HEK293 (cell line): ENCODE data around the gene DDX52.
"Not testable (repeated sequence)": the region's sequence is repeated elsewhere in the genome, so short reads cannot be mapped to it uniquely, and the experiment has no call there.

ENCODE experiments used
- CTCF ChIA-PET: fragments of 350-600 bp; formaldehyde crosslinking; extraction: SDS; loops from one replicate; lab custom pipeline; 2021; ENCODE audit warnings: antibody characterized with exemption; lab: Yijun Ruan, JAX
- POLR2A ChIA-PET: fragments of 300-600 bp; formaldehyde crosslinking; extraction: SDS; loops from one replicate; lab custom pipeline; 2020; ENCODE audit warnings: antibody characterized with exemption, inconsistent platforms; lab: Yijun Ruan, JAX
- H3K27ac ChIP-seq: fragments of 200-500 bp; sonication (Bioruptor generic); 2 replicates; pipeline ENCODE4 v1.5.1; 2014; ENCODE audit warnings: low read depth, low read length, control low read depth, inconsistent platforms; ENCODE audit errors: extremely low read depth
- H3K36me3 ChIP-seq, 2 experiments: fragments of 200-500 bp in 1 of 2; sonication (Bioruptor generic) in 1 of 2; 1 replicate in 1 of 2; 2 replicates in 1 of 2; pipeline ENCODE4 v1.5.1; 2014 to 2017; ENCODE audit warnings: inconsistent platforms in 2 of 2, low read length in 2 of 2; ENCODE audit not compliant: control insufficient read depth in 2 of 2, insufficient read depth in 1 of 2
- H3K4me1 ChIP-seq: fragments of 200-500 bp; sonication (Bioruptor generic); 2 replicates; pipeline ENCODE4 v1.5.1; 2014; ENCODE audit warnings: mild to moderate bottlenecking, low read length, inconsistent platforms; ENCODE audit not compliant: control insufficient read depth, insufficient read depth
- H3K4me3 ChIP-seq: 2 replicates; pipeline ENCODE4 v1.5.1; 2011; ENCODE audit warnings: low read depth, mild to moderate bottlenecking, control low read depth, low read length, moderate library complexity
- H3K9me3 ChIP-seq: fragments of 200-500 bp; sonication (Bioruptor generic); 2 replicates; pipeline ENCODE4 v1.5.1; 2014; ENCODE audit warnings: low read depth, low read length, inconsistent platforms; ENCODE audit not compliant: control insufficient read depth, insufficient read depth
- TRIM28 ChIP-seq: IDR thresholded peaks from 2 replicates; pipeline ENCODE4 v1.6.1; 2011; ENCODE audit warnings: low read length, control low read depth, borderline replicate concordance
- ZBTB7A ChIP-seq: fragments of 450-650 bp; formaldehyde crosslinking; IDR thresholded peaks from 2 replicates; pipeline ENCODE4 v1.5.1; 2016; ENCODE audit warnings: low read depth, missing biosample characterization, missing genetic modification characterization
- ZNF114 ChIP-seq: fragments of 450-650 bp; formaldehyde crosslinking; IDR thresholded peaks from 2 replicates; pipeline ENCODE4 v1.5.0; 2017; ENCODE audit warnings: missing biosample characterization, missing genetic modification characterization
- ZNF121 ChIP-seq: fragments of 450-650 bp; formaldehyde crosslinking; IDR thresholded peaks from 2 replicates; pipeline ENCODE4 v1.5.1; 2016; ENCODE audit warnings: missing biosample characterization, missing genetic modification characterization
- ZNF175 ChIP-seq: fragments of 450-650 bp; formaldehyde crosslinking; IDR thresholded peaks from 2 replicates; pipeline ENCODE4 v1.5.1; 2016; ENCODE audit warnings: missing biosample characterization, missing genetic modification characterization
- ZNF214 ChIP-seq: fragments of 450-650 bp; formaldehyde crosslinking; IDR thresholded peaks from 2 replicates; pipeline ENCODE4 v1.5.1; 2017; ENCODE audit warnings: missing biosample characterization, mild to moderate bottlenecking, missing genetic modification characterization, borderline replicate concordance
- ZNF24 ChIP-seq: fragments of 450-650 bp; formaldehyde crosslinking; IDR thresholded peaks from 2 replicates; pipeline ENCODE4 v1.5.1; 2016; ENCODE audit warnings: missing biosample characterization, missing genetic modification characterization
- ZNF311 ChIP-seq: fragments of 450-650 bp; formaldehyde crosslinking; IDR thresholded peaks from 2 replicates; pipeline ENCODE4 v1.5.1; 2017; ENCODE audit warnings: missing biosample characterization, missing genetic modification characterization, borderline replicate concordance
- ZNF335 ChIP-seq: fragments of 450-650 bp; formaldehyde crosslinking; conservative IDR thresholded peaks from 2 replicates; pipeline ENCODE4 v1.5.1; 2016; ENCODE audit warnings: missing biosample characterization, missing genetic modification characterization
- ZNF549 ChIP-seq: fragments of 450-650 bp; IDR thresholded peaks from 2 replicates; pipeline ENCODE4 v1.5.1; 2018; ENCODE audit warnings: missing biosample characterization, missing genetic modification characterization, mild to moderate bottlenecking, inconsistent platforms, moderate library complexity
- ZNF843 ChIP-seq: fragments of 450-650 bp; formaldehyde crosslinking; IDR thresholded peaks from 2 replicates; pipeline ENCODE4 v1.5.1; 2016; ENCODE audit warnings: missing biosample characterization, missing genetic modification characterization
- TF ChIP-seq, protein P1 (sequence below): fragments of 450-650 bp; formaldehyde crosslinking; IDR thresholded peaks from 2 replicates; pipeline ENCODE4 v1.5.1; 2016; ENCODE audit warnings: missing biosample characterization, missing genetic modification characterization
- TF ChIP-seq, protein P2 (sequence below): fragments of 450-650 bp; formaldehyde crosslinking; IDR thresholded peaks from 2 replicates; pipeline ENCODE4 v1.5.1; 2016; ENCODE audit warnings: missing biosample characterization, missing genetic modification characterization
- TF ChIP-seq, protein P3 (sequence below): fragments of 450-650 bp; formaldehyde crosslinking; conservative IDR thresholded peaks from 2 replicates; pipeline ENCODE4 v1.5.1; 2016; ENCODE audit warnings: low read depth, missing biosample characterization, missing genetic modification characterization
- TF ChIP-seq, protein P4 (sequence below): fragments of 450-650 bp; IDR thresholded peaks from 2 replicates; pipeline ENCODE4 v1.5.1; 2018; ENCODE audit warnings: missing biosample characterization, missing genetic modification characterization
- TF ChIP-seq, protein P5 (sequence below): fragments of 450-650 bp; formaldehyde crosslinking; IDR thresholded peaks from 2 replicates; pipeline ENCODE4 v1.5.1; 2016; ENCODE audit warnings: missing biosample characterization, missing genetic modification characterization
- TF ChIP-seq, protein P6 (sequence below): fragments of 450-650 bp; formaldehyde crosslinking; IDR thresholded peaks from 2 replicates; pipeline ENCODE4 v1.5.1; 2016; ENCODE audit warnings: missing biosample characterization, missing genetic modification characterization

Gene DDX52

DNA sequence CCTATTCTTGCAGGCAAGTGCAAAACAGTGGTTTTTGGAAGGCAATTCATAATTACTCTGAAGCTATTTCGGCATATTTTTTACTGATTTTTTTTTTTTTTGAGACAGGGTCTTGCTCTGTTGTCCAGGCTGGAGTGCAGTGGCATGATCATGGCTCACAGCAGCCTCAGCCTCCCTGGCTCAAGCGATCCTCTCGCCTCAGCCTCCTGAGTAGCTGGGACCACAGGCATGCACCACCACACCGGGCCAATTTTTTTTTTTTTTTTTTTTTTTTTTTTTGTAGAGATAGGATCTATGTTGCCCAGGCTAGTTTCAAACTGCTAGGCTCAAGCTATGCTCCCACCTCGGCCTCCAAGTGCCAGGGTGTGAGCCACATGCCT is 33.2 kb downstream of the DDX52 start:
- Histone ChIP-seq H3K4me3 (peak overlapping the region; percentile 39), H3K36me3 (peaks cover 19 to 34% of the 10 kb centered on the region in 2 experiments), H3K27ac (peak overlapping the region; percentile 59)
- not testable (repeated sequence) for H3K4me1 ChIP-seq, H3K9me3 ChIP-seq
- TF ChIP-seq ZNF335: peak; percentile 34; the same call in 1 of the 2 replicates
- peak; percentile 91 for TF ChIP-seq ZNF121 (tag by site-specific recombination)
- TF ChIP-seq, protein P1, sequence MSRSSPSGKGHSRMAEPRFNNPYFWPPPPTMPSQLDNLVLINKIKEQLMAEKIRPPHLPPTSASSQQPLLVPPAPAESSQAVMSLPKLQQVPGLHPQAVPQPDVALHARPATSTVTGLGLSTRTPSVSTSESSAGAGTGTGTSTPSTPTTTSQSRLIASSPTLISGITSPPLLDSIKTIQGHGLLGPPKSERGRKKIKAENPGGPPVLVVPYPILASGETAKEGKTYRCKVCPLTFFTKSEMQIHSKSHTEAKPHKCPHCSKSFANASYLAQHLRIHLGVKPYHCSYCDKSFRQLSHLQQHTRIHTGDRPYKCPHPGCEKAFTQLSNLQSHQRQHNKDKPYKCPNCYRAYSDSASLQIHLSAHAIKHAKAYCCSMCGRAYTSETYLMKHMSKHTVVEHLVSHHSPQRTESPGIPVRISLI (tag by site-specific recombination): peak; percentile 99
- ChIA-PET CTCF (interaction anchor here (0.5 to 3.1 kb wide), 13 partner anchors 9 to 1315 kb away, joined by 3 to 13 read pairs (median 4); partner anchors contain the start of gene LASP1NB), POLR2A (interaction anchor here (0.9 to 2.7 kb wide), 14 partner anchors 10 to 252 kb away, joined by 3 to 11 read pairs (median 5); partner anchors contain the start of gene DDX52)

DNA sequence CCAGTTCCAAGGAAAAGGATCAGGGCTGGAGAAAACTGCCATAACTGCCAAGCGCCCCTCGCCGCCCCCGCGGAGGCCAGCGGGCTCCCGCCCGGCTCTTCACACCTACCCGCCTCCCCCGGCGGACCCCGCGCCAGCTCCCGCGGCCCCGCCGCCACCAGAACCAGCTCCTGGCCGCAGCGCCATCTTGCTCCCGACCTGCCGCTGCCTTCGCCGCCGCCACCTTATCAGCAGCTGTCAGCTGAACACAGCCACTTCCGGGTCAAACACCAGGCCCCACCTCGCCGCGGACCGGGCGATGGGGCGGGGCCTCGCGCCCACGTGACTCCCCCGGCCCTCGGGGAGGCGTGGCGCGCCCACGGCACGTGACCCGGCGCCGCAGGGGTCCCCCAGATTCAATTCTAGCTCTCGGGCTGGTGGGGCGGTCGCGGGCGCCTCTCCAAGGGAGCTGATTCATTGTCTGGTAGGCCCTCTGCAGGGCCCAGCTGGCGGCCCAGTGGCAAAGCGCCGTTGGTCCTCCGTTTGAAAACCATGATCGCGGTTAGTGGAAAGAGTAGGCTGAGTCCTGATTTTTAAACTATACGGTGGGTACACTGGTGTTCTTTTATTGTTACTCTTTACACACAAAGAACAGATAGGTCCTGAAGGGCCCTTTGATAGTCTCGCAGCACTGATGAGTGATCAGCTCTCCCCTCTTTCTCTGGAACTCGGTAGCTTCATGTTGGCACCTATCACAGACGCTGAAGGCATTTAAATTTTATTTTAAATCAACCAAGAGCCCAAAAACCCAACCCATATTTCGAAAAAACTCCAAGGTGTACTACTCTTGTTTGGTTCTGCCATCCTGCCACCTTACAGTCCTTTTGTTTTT is 33.8 kb downstream of the DDX52 start, which contains the start of gene SYNRG:
SYNRG (minus strand) TSS at position 249 of the 871 bp plus-strand sequence; CDS start at position 186, 63 bp downstream.
- Histone ChIP-seq H3K4me3 (peak within 1 kb of the TSS; percentile 74), H3K4me1 (peaks cover 7% of the 10 kb centered on the region; the same call in 1 of the 2 replicates), H3K27ac (peak within 1 kb of the TSS; percentile 77), H3K36me3 (peaks cover 12 to 28% of the 10 kb centered on the region in 2 experiments), H3K9me3 (no peaks in the 10 kb centered on the region)
- ChIA-PET CTCF (interaction anchor here (0.6 to 3.1 kb wide), 19 partner anchors 9 to 1316 kb away, joined by 3 to 13 read pairs (median 4); partner anchors contain the start of gene LASP1NB), POLR2A (interaction anchor here (0.6 to 2.7 kb wide), 18 partner anchors 10 to 671 kb away, joined by 3 to 11 read pairs (median 4); partner anchors contain the start of gene DDX52)
- TF ChIP-seq ZNF24 (no peak), ZBTB7A (tag by site-specific recombination) (no peak), TRIM28 (no peak), ZNF114 (tag by site-specific recombination) (no peak), ZNF175 (tag by site-specific recombination) (no peak), ZNF214 (tag by site-specific recombination) (no peak), ZNF843 (tag by site-specific recombination) (no peak; the same call in 1 of the 2 replicates), ZNF549 (tag by site-specific recombination) (no peak), ZNF311 (tag by site-specific recombination) (no peak)
- TF ChIP-seq, protein P2, sequence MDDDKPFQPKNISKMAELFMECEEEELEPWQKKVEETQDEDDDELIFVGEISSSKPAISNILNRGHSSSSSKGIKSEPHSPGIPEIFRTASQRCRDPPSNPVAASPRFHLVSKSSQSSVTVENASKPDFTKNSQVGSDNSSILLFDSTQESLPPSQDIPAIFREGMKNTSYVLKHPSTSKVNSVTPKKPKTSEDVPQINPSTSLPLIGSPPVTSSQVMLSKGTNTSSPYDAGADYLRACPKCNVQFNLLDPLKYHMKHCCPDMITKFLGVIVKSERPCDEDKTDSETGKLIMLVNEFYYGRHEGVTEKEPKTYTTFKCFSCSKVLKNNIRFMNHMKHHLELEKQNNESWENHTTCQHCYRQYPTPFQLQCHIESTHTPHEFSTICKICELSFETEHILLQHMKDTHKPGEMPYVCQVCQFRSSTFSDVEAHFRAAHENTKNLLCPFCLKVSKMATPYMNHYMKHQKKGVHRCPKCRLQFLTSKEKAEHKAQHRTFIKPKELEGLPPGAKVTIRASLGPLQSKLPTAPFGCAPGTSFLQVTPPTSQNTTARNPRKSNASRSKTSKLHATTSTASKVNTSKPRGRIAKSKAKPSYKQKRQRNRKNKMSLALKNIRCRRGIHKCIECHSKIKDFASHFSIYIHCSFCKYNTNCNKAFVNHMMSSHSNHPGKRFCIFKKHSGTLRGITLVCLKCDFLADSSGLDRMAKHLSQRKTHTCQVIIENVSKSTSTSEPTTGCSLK (tag by site-specific recombination): no peak
- TF ChIP-seq, protein P3, sequence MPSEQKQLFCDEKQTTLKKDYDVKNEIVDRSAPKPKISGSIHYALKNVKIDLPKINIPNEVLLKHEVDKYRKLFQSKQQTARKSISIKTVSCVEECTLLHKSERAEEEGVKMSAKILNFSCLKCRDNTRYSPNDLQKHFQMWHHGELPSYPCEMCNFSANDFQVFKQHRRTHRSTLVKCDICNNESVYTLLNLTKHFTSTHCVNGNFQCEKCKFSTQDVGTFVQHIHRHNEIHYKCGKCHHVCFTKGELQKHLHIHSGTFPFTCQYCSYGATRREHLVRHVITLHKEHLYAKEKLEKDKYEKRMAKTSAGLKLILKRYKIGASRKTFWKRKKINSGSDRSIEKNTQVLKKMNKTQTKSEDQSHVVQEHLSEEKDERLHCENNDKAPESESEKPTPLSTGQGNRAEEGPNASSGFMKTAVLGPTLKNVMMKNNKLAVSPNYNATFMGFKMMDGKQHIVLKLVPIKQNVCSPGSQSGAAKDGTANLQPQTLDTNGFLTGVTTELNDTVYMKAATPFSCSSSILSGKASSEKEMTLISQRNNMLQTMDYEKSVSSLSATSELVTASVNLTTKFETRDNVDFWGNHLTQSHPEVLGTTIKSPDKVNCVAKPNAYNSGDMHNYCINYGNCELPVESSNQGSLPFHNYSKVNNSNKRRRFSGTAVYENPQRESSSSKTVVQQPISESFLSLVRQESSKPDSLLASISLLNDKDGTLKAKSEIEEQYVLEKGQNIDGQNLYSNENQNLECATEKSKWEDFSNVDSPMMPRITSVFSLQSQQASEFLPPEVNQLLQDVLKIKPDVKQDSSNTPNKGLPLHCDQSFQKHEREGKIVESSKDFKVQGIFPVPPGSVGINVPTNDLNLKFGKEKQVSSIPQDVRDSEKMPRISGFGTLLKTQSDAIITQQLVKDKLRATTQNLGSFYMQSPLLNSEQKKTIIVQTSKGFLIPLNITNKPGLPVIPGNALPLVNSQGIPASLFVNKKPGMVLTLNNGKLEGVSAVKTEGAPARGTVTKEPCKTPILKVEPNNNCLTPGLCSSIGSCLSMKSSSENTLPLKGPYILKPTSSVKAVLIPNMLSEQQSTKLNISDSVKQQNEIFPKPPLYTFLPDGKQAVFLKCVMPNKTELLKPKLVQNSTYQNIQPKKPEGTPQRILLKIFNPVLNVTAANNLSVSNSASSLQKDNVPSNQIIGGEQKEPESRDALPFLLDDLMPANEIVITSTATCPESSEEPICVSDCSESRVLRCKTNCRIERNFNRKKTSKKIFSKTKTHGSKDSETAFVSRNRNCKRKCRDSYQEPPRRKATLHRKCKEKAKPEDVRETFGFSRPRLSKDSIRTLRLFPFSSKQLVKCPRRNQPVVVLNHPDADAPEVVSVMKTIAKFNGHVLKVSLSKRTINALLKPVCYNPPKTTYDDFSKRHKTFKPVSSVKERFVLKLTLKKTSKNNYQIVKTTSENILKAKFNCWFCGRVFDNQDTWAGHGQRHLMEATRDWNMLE (tag by site-specific recombination): peak; percentile 45; the same call in 1 of the 2 replicates
- TF ChIP-seq, protein P4, sequence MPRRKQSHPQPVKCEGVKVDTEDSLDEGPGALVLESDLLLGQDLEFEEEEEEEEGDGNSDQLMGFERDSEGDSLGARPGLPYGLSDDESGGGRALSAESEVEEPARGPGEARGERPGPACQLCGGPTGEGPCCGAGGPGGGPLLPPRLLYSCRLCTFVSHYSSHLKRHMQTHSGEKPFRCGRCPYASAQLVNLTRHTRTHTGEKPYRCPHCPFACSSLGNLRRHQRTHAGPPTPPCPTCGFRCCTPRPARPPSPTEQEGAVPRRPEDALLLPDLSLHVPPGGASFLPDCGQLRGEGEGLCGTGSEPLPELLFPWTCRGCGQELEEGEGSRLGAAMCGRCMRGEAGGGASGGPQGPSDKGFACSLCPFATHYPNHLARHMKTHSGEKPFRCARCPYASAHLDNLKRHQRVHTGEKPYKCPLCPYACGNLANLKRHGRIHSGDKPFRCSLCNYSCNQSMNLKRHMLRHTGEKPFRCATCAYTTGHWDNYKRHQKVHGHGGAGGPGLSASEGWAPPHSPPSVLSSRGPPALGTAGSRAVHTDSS (tag by site-specific recombination): peak; percentile 21; the same call in 1 of the 2 replicates
- TF ChIP-seq, protein P5, sequence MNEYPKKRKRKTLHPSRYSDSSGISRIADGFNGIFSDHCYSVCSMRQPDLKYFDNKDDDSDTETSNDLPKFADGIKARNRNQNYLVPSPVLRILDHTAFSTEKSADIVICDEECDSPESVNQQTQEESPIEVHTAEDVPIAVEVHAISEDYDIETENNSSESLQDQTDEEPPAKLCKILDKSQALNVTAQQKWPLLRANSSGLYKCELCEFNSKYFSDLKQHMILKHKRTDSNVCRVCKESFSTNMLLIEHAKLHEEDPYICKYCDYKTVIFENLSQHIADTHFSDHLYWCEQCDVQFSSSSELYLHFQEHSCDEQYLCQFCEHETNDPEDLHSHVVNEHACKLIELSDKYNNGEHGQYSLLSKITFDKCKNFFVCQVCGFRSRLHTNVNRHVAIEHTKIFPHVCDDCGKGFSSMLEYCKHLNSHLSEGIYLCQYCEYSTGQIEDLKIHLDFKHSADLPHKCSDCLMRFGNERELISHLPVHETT (tag by site-specific recombination): no peak
- TF ChIP-seq, protein P6, sequence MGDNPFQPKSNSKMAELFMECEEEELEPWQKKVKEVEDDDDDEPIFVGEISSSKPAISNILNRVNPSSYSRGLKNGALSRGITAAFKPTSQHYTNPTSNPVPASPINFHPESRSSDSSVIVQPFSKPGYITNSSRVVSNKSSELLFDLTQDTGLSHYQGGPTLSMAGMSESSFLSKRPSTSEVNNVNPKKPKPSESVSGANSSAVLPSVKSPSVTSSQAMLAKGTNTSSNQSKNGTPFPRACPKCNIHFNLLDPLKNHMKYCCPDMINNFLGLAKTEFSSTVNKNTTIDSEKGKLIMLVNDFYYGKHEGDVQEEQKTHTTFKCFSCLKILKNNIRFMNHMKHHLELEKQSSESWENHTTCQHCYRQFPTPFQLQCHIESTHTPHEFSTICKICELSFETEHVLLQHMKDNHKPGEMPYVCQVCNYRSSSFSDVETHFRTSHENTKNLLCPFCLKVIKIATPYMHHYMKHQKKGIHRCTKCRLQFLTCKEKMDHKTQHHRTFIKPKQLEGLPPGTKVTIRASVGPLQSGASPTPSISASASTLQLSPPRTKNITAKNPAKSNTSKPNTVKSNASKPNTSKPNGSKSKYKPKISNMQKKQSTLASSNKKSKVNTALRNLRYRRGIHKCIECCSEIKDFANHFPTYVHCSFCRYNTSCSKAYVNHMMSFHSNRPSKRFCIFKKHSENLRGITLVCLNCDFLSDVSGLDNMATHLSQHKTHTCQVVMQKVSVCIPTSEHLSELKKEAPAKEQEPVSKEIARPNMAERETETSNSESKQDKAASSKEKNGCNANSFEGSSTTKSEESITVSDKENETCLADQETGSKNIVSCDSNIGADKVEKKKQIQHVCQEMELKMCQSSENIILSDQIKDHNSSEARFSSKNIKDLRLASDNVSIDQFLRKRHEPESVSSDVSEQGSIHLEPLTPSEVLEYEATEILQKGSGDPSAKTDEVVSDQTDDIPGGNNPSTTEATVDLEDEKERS (tag by site-specific recombination): no peak
